Panc1 (cell line): Measurements from ENCODE around the gene HBA1. TPM values are rescaled to one million over a fixed set of nuclear protein-coding genes. Genes with fewer than 3 reads are reported as not detected.

ENCODE experiments used
- ATAC-seq: fragments of 200-7000 bp; cut with Tn5 transposase; 2 replicates; pipeline ENCODE4 v1.9.1; 2020; ENCODE audit warnings: mild to moderate bottlenecking, moderate library complexity
- BruUV-seq: library from RNA; stranded (reverse); fragments of 400-500 nt; replicated peaks from 2 replicates; lab custom pipeline; 2021; lab: Mats Ljungman, UMichigan
- CTCF ChIA-PET: fragments of 300-600 bp; sonication (Branson Sonifier 250); formaldehyde crosslinking; loops from one replicate; lab custom pipeline; 2022; ENCODE audit warnings: antibody characterized with exemption; lab: Charles Lee
- POLR2A ChIA-PET: fragments of 300-600 bp; sonication (Branson Sonifier 250); formaldehyde crosslinking; loops from one replicate; lab custom pipeline; 2022; ENCODE audit warnings: antibody characterized with exemption; lab: Charles Lee
- DNase-seq: peaks from one replicate; pipeline ENCODE4 v3.0.0-alpha.2; 2010; ENCODE audit warnings: low read depth, low spot score
- H3K27ac ChIP-seq: 2 replicates; pipeline ENCODE4 v1.5.1; 2011; ENCODE audit warnings: mild to moderate bottlenecking, low read length, inconsistent platforms
- H3K27me3 ChIP-seq: fragments of 200-500 bp; sonication (Bioruptor generic); 2 replicates; pipeline ENCODE4 v1.6.0; 2014; ENCODE audit warnings: low read length, inconsistent platforms; ENCODE audit not compliant: control insufficient read depth, insufficient read depth
- H3K36me3 ChIP-seq: fragments of 200-500 bp; sonication (Bioruptor generic); 2 replicates; pipeline ENCODE4 v1.5.1; 2014; ENCODE audit warnings: inconsistent platforms, mild to moderate bottlenecking, low read length, moderate library complexity; ENCODE audit not compliant: control insufficient read depth, insufficient read depth
- H3K4me1 ChIP-seq: 2 replicates; pipeline ENCODE4 v1.5.1; 2011; ENCODE audit warnings: inconsistent platforms, mild to moderate bottlenecking, low read length, moderate library complexity; ENCODE audit not compliant: control insufficient read depth, insufficient read depth
- H3K4me3 ChIP-seq, 2 experiments: 2 replicates each; pipeline ENCODE4 v1.5.1; 2011 to 2012; ENCODE audit warnings: low read depth in 2 of 2, low read length in 2 of 2, mild to moderate bottlenecking in 2 of 2, inconsistent platforms in 1 of 2, moderate library complexity in 1 of 2
- H3K9me3 ChIP-seq: fragments of 200-500 bp; sonication (Bioruptor generic); 2 replicates; pipeline ENCODE4 v1.5.1; 2014; ENCODE audit warnings: low read depth, mild to moderate bottlenecking, inconsistent platforms, low read length, moderate library complexity; ENCODE audit not compliant: control insufficient read depth, insufficient read depth
- POLR2AphosphoS5 ChIP-seq: IDR thresholded peaks from 2 replicates; pipeline ENCODE4 v1.6.1; 2012; ENCODE audit warnings: mild to moderate bottlenecking, low read depth, low read length, moderate library complexity
- REST ChIP-seq, 2 experiments: IDR thresholded peaks; 2 replicates each; pipeline ENCODE4 v1.6.1; 2011 to 2012; ENCODE audit warnings: low read depth in 2 of 2, control low read depth in 1 of 2, low read length in 1 of 2, mild to moderate bottlenecking in 1 of 2, moderate library complexity in 1 of 2; ENCODE audit not compliant: insufficient read depth in 1 of 2
- SIN3A ChIP-seq: IDR thresholded peaks from 2 replicates; pipeline ENCODE4 v1.6.1; 2012; ENCODE audit warnings: low read depth, mild to moderate bottlenecking, low read length, moderate library complexity, borderline replicate concordance; ENCODE audit not compliant: insufficient read depth
- TCF7L2 ChIP-seq: IDR thresholded peaks from 2 replicates; pipeline ENCODE4 v1.6.1; 2011; ENCODE audit warnings: mild to moderate bottlenecking, low read depth, low read length, inconsistent platforms
- in situ Hi-C: cut with HindIII; loops from 2 replicates; pipeline ENCODE4 v1.10.0; 2016; ENCODE audit warnings: low sequenced_read_pairs, low pct_unique_long_range_greater_than_20kb
- intact Hi-C: fragments of 100-400 bp; cut with micrococcal nuclease; formaldehyde crosslinking; loops from one replicate; pipeline ENCODE4 v1.10.0; 2022; ENCODE audit not compliant: unreplicated experiment
- total RNA-seq: library from RNA; stranded (reverse); gene quantifications from one replicate; pipeline ENCODE4 v1.2.1, GENCODE V29; 2021; ENCODE audit not compliant: unreplicated experiment
- TF ChIP-seq, protein P1 (sequence below): fragments of 450-650 bp; IDR thresholded peaks from 2 replicates; pipeline ENCODE4 v1.5.1; 2017; ENCODE audit warnings: mild to moderate bottlenecking

The HBA1 gene
- total RNA-seq, 1 experiment from 2014 or later = 4.4 TPM

DNA sequence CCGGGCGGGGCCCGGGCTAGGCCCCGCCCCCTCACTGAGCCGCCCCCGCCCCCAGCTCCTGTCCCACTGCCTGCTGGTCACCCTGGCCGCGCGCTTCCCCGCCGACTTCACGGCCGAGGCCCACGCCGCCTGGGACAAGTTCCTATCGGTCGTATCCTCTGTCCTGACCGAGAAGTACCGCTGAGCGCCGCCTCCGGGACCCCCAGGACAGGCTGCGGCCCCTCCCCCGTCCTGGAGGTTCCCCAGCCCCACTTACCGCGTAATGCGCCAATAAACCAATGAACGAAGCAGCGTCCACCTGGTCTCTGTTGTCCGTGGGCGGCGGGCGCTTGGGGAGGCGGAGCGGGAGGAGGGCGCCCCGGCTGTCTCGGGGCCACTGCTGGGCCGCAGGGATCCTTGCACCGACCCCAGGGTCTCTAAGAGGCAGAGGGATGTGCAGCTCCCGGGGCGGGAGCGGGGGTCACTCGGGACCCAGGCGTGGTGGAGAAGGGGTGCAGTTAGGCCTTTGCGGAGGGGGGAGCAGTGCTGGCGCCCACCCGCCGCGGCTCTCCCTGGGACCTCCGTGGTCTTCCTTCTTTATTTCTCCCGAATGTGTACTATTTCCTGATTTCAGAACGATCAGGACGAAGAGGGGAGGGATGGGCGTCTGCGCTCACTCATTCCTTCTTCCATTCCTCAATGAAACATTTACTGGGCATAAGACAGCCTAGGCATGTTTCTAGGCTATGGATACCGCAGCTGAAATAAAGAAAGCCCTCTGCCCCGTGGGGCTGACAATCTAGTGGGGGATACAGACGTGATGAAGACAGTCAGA, 22.1 kb upstream of the HBA1 start:
- ChIA-PET CTCF (no interaction called here), POLR2A (interaction anchor here (0.6 kb wide), 1 partner anchor 97 kb away, joined by 3 read pairs; no protein-coding TSS in a partner anchor)
- ATAC-seq = peak; percentile 73
- no peak for DNase-seq
- Histone ChIP-seq H3K4me3 (peak overlapping the region; percentile 58 to 59), H3K27ac (peak overlapping the region; percentile 26; the same call in 1 of the 2 replicates), H3K9me3 (no peaks in the 10 kb centered on the region), H3K4me1 (peaks cover 4% of the 10 kb centered on the region), H3K27me3 (no peaks in the 10 kb centered on the region), H3K36me3 (no peaks in the 10 kb centered on the region)
- in situ Hi-C loops (no loop called here), intact Hi-C loops (no loop called here)
- BruUV-seq = no TSS peak
- TF ChIP-seq SIN3A (no peak), TCF7L2 (no peak), REST (IDR thresholded peaks at IDR 0.05; ENCODE audit: insufficient read depth in 1 of 2, low read depth in 2 of 2, low read length in 1 of 2) (no peak), POLR2AphosphoS5 (no peak)
- TF ChIP-seq, protein P1, sequence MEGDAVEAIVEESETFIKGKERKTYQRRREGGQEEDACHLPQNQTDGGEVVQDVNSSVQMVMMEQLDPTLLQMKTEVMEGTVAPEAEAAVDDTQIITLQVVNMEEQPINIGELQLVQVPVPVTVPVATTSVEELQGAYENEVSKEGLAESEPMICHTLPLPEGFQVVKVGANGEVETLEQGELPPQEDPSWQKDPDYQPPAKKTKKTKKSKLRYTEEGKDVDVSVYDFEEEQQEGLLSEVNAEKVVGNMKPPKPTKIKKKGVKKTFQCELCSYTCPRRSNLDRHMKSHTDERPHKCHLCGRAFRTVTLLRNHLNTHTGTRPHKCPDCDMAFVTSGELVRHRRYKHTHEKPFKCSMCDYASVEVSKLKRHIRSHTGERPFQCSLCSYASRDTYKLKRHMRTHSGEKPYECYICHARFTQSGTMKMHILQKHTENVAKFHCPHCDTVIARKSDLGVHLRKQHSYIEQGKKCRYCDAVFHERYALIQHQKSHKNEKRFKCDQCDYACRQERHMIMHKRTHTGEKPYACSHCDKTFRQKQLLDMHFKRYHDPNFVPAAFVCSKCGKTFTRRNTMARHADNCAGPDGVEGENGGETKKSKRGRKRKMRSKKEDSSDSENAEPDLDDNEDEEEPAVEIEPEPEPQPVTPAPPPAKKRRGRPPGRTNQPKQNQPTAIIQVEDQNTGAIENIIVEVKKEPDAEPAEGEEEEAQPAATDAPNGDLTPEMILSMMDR = no peak

DNA sequence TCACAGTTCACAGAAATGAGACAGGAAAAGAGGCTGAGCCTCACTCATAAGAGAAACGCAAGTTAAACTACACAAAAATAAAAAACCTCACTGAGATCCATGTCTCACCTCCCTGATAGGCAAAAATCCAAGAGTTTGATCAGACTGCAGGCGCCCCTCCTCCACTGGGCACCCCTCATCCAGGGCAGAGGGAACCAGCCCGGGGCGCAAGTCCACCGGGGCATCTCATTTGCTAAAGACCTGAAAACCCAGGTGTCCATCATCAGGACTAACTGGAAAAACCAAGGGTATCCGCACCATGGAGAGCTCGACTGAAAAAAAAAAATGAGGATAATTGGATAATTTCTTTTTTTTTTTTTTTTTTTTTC, 21.5 kb upstream of the HBA1 start:
- no peak overlapping the region; the same call in 1 of the 2 replicates for H3K27ac ChIP-seq
- H3K9me3 ChIP-seq = no peaks in the 10 kb centered on the region
- H3K4me3 ChIP-seq = peak overlapping the region; percentile 58 to 59
- intact Hi-C loops = no loop called here
- no peaks in the 10 kb centered on the region for H3K27me3 ChIP-seq
- peaks cover 4% of the 10 kb centered on the region for H3K4me1 ChIP-seq
- no peaks in the 10 kb centered on the region for H3K36me3 ChIP-seq
- TF ChIP-seq, protein P1 = no peak
- no peak for TF ChIP-seq TCF7L2
- TF ChIP-seq POLR2AphosphoS5 = no peak
- no peak for TF ChIP-seq REST (IDR thresholded peaks at IDR 0.05; ENCODE audit: insufficient read depth in 1 of 2, low read depth in 2 of 2, low read length in 1 of 2)
- TF ChIP-seq SIN3A = no peak
- in situ Hi-C loops = no loop called here
- ChIA-PET POLR2A (interaction anchor here (0.6 kb wide), 1 partner anchor 97 kb away, joined by 3 read pairs; no protein-coding TSS in a partner anchor), CTCF (interaction anchor here (0.6 kb wide), 1 partner anchor 13 kb away, joined by 3 read pairs; no protein-coding TSS in a partner anchor)
- BruUV-seq = no TSS peak
- DNase-seq = no peak
- ATAC-seq = no peak
